HG02610 (cell line): Measurements from ENCODE around the gene TEX35.

Source experiments
- ATAC-seq: cut with Tn5 transposase; IDR thresholded peaks from one replicate; pipeline ENCODE4 v1.9.1; 2021; ENCODE audit warnings: mild to moderate bottlenecking, moderate library complexity; ENCODE audit not compliant: unreplicated experiment

Gene TEX35

GRCh38 chr1:178513278-178513983 lies 522 bp downstream of the TEX35 start:
- no peak for ATAC-seq

- no peak for ATAC-seq
These were observed 3.2 kb downstream of the TEX35 start for GRCh38 chr1:178516110-178516509.

DNA sequence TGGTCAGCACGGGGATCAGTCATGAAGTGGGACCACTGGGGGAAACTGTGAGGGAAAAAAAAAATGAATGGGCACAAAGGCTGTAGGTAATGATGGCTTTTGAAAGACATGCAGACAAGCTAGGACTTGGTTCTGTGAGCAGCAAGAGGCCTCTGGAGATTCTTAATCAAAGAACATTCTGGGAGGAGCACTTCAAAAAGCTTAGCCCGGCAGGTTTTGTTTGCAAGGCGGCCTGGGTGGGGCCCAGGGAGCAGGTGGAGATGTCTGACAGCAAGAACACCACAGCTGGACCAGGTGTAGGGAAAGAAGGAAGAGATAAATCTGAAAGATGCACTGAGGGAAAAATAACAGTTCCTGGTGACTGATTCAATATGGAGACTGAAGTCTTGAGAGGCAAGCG lies 6.0 kb downstream of the TEX35 start:
- ATAC-seq: no peak

DNA sequence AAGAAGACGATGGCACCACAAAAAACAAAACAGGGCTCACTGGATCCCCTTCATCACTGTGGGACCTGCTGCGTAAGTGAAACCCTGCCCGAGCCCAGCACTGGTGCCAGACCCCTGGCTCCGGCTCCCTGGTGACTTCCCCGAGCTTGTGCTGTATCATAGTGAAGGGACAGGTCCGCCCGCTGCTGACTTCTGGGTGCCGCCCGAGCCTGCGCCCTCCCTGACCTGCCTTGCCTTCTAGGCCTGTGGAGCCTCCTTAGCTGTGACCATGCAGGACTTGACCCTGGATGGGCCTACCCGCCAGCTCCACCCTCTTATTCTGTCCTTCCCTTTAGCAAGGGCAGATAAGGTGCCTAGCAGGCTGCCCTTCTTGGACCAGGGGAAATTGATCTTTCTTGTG lies 7.9 kb downstream of the TEX35 start:
- no peak for ATAC-seq

DNA sequence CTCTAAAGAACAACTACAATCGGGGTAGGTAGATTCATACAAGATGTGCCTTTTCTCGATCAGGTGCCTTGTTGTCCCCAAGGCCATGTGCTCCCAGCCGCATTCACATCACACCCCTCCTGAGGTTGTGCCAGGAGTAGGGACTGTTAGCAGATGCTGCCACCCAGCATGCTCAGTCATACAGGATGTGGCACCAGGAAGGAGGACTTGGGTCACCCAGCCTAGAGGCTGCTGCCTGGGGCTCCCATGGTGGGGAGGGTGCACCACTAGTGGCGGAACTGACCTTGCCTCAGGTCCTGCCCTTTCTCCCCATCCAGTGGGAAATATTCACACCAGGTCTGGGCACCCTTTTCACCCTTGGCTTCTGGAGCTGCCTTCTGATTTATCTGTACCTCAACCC lies 8.3 kb downstream of the TEX35 start:
- no peak for ATAC-seq

GRCh38 chr1:178527117-178527516 lies 14.2 kb downstream of the TEX35 start:
- no peak for ATAC-seq

- ATAC-seq: no peak
These were observed 15.5 kb downstream of the TEX35 start for GRCh38 chr1:178528228-178528952.

DNA sequence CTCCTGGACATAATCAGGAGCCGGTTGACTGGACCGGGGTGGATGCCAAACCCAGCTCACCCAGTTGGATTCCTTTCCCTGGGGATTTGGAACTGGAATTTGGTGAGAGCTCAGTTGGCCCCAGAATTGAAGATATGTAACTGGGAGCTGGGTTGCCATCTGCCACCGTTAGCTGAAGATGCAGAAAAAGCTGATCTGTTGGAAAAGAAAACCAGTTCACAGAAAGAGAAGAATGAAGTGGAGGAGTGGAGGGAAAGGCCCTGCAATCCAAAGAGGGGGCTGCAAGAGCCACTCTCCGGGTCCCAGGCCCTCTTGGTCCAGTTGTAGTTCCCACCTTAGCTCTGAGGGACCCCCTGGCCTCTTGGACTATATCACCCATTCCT lies 16.0 kb downstream of the TEX35 start:
- ATAC-seq: no peak

DNA sequence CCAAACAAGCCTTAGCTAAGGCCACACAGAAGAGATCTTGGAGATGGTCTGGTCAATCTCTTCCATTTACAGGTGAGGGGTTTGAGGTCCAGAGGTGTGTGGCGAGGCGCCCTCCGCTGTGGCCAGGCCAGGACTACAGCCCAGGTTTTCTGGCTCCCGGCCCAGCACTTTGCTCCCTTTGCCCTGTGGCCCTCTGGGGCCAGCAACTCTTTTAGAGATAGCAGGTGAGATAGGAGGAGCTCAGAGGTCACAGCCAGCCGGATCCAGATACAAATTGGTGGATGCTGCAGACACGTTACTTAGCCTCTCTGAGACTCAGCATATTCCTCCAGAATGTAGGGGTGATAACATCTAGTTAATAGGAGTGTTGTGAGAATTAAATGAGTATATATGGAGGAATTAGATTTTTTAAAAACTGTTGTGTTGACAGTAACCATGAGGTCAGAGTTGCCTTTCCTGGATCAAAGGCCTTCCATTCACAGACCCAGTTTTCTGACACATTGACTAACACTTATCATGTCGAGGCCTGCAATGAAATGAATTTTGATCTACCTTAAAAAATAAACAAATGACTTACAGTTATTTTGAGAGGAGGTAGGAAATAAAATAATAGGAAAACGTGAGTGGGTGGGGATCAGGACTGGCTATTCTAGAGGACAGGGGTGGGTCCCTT lies 16.6 kb downstream of the TEX35 start:
- ATAC-seq: no peak

- ATAC-seq: no peak
These were observed 17.1 kb downstream of the TEX35 start for GRCh38 chr1:178530037-178530402.

DNA sequence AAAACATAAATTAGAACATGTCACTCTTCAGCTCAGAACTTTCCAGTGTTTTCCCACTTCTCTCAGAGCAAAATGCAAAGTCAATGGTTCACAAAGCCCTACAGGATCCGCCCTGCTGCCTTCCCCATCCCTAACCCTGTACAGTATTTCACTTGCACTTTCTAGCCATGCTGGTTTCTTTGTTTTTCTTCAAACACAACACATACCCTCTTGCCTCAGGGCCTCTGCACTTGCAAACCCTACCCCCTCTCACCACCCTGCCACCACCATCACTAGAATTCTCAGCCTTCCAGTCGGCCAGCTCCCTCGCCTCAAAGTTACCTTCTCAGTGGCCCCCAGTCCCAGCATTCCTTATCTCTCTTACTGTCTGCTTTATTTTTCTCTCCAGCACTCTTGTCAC lies 17.6 kb downstream of the TEX35 start:
- ATAC-seq: no peak

GRCh38 chr1:178531887-178532286 lies 19.0 kb downstream of the TEX35 start:
- ATAC-seq: peak; percentile 22

- ATAC-seq: peak; percentile 84
These were observed 19.5 kb downstream of the TEX35 start for GRCh38 chr1:178532392-178532791.

GRCh38 chr1:178533121-178533946 lies 20.4 kb downstream of the TEX35 start:
- no peak for ATAC-seq

DNA sequence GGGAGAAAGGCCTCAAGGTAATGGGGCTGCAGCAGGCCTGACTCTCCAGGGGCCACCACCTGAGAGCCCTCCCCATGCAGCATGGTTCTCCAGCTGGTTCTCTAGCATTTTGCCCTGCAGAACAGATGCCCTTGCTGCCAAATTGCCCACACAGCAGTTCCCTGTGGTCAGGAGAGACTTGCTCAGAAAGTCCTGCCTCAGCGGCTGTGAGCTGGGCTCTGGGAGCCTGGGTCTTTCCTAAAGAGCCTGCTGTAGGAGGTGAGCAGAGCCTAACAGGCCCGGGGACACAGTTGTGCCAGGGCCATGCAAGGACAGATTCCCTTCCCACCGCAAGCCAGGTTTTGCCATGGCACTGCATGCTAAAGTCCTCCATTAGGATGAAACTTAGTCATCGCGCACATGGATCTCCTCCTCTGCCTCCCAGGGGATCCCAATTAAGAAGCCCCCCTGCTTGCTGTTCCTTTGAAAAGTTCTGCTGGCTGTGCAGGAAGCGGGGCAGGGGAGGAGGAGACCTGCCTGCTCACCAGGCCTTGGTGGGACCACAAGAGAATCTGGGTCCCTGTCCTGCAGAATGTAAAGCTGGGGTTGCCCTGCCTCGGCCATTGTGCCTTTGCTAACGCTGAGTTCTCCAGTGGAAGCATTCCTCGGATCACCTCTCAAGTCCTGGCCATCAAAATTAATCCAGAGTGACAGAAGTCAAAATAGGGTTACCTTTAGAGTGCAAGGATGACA lies 21.4 kb downstream of the TEX35 start:
- ATAC-seq: no peak

GRCh38 chr1:178536329-178536728 lies 23.4 kb downstream of the TEX35 start:
- ATAC-seq: no peak

GRCh38 chr1:178536844-178537371 lies 24.0 kb downstream of the TEX35 start:
- ATAC-seq: no peak

DNA sequence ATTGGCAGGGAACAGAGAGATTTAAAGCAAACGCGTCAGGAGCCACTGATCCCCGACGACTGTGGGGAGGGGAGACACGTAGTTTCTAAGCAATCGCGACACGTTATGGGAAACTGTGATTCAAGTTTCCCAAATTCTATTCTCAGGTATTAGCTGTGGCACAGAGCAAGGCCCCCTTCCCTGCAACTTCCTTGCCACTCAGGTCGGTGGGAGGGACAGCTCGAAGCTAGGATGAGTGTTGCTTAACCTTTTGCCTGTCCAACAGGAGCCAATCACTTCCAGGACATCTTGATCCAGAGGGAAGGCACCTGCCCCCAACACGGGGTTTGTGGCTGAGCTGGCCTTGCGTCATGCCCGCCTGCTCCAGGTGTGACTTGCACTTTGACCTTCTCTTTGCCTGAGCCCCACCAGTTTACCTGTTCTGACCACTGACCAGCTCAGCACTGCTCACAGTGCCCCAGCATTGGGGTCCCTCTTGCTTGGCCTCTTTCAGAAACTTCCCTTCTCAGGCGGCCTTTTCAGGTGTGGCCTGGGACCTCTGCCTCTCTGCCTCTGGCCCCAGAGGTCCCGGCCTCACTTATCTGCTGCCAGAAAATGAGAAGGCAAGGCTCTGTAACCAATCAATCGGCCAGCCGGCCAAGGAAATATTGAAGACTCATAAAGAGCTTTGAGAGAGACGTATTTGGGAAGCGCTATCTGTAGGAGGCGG lies 24.6 kb downstream of the TEX35 start:
- ATAC-seq: no peak

- ATAC-seq: no peak
These were observed 25.4 kb downstream of the TEX35 start for GRCh38 chr1:178538192-178538916.
